ENCODE measurements around the gene MUC2.

DNA sequence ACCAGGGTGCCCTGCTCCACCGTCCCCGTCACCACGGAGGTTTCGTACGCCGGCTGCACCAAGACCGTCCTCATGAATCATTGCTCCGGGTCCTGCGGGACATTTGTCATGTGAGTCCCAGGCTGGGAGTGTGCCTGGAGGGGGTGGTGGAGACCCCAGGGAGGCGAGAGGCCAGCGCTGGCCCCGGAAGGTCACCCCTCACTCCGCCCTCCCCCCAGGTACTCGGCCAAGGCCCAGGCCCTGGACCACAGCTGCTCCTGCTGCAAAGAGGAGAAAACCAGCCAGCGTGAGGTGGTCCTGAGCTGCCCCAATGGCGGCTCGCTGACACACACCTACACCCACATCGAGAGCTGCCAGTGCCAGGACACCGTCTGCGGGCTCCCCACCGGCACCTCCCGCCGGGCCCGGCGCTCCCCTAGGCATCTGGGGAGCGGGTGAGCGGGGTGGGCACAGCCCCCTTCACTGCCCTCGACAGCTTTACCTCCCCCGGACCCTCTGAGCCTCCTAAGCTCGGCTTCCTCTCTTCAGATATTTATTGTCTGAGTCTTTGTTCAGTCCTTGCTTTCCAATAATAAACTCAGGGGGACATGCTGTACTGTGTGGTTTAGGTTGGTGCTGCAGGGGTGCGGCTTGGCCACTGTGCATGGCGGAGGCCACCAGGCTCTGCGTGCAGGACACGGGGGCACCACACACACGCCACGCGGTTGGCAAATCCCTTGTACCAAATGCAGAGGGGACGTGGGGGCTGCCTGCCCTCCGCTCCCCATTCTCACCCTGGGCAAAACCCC, 35.4 kb downstream of the MUC2 start:
- TF ChIP-seq CTCF (IDR thresholded peaks at IDR 0.05) (no peak), POLR2A (IDR thresholded peaks at IDR 0.05) (no peak)
